ENCODE data around the gene PHLDA2.

PHLDA2 gene

DNA sequence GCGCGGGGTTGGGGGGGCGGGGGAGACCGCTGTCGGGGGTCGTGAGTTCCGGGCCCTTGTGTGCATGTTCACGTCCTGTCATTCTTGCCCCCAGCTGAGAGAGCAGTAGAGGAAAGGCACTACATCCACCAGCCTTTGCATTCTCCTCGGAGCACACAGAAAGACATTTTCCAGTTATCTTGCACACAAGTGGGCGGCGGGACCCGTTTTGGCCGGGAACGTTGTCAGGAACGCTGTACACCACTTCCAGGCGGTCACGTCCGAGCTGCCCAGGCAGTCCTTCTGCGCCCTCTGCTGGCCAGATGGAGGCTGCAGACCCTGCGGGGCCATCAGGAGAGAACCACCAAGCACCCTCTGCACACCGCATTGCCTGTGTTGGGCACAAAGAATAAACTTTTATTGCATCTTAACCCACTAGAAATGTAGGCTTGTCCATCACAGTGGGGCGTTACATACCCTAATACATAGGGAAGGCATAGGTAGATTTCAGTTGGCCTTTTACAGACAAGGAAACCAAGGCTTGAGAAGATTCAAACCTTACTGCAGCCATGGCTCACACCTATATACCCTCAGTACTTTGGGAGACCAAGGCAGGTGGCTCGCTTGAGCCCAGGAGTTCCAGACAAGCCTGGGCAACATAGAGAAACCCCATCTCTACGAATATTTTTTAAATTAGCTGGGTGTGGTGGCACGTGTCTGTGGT is 40.8 kb downstream of the PHLDA2 start:
- DNase-seq, result peak; percentile 75 to 98 (median 94)
- intact Hi-C loops (cut with DNase I), result loop anchor here (1.0 to 10.0 kb wide), 2 partner anchors 184 to 355 kb away; no protein-coding TSS in a partner anchor

DNA sequence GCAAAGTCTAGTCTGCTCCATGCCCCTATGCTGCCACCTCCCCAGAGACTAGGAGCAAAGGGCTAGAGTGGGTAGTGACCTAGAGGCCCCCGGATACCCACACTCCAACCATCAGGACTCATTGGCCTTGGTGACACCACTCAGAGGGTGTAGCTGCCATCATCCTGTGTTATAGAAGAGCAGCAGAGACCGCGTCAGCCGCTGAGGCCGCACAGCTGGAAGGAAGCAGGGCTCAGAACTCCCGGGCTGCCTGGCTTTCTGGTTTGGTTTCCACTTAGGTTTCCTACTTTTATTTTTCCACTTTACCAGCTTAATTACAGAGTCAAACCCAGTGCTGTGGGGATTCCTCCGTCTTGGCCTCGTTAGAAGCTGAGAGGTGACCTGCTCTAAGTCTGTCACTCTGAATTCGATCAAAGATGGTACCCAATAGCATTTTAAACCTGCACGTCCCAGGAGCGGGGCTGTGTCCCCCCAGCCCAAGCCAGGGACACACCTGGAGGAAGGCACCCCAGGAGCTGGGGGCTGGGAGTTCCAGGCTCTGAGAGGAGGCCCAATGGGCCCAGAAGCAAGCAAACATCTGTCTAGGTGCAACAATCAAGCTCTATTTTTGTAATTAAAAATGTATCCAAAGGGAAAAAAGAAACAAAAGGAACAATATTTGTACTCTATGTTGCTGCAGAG is 41.6 kb downstream of the PHLDA2 start:
- intact Hi-C loops (cut with DNase I), result loop anchor here (1.0 to 10.0 kb wide), 2 partner anchors 183 to 354 kb away; no protein-coding TSS in a partner anchor
- peak in 2 of 42 donors; percentile 45 to 63 for DNase-seq

DNA sequence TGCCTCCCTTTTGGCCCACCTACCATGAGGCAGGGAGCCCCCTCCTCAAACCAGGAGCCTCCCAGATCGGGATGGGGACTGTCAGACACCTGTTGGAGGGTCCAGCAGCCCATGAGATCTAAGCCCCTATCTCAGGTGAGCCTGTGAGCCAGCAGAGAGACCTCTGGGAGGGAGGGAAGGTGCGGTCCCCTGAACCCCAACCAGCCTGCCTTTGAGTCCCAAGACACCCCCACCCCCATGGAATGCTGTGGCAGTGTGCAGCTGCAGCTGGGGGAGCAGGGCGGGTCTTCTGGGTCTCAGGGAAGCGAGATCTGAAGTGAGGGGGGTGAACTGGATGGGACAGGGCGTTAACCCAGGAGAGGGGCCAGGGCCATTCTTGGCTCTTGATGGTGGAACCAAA is 42.3 kb downstream of the PHLDA2 start:
- DNase-seq, result no peak
- intact Hi-C loops (cut with DNase I), result loop anchor here (10.0 kb wide), 1 partner anchor 182 kb away; no protein-coding TSS in a partner anchor

- peak in 33 of 42 donors; percentile 27 to 82 (median 57) for DNase-seq
- intact Hi-C loops (cut with DNase I), result loop anchor here (10.0 kb wide), 1 partner anchor 182 kb away; no protein-coding TSS in a partner anchor
Measured at GRCh38 chr11:2886191-2886894, 42.9 kb downstream of the PHLDA2 start.

DNA sequence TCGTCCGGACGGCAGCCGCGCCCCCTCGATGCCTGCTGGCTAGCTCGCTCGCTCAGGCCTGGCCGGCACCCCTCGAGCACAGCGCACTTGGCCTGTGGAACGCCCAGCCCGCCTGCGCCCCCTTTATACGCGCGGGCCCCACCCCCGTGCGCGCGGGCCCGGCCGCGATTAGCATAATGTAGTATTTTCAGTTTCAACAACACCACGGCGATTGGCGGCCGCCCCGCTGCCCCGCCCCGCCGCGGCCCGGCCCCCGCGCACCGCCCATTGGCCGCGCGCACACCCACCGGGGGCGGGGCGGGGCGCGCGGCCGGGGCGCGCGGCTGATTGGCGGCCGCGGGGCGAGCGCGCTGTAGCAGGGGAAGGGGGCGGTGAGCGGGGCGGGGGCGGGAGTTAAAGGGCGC is 43.5 kb downstream of the PHLDA2 start, which contains the start of gene CDKN1C:
Gene CDKN1C, minus strand, starts transcription at position 98 of the 404 bp plus-strand sequence. CDS start 319 bp downstream, outside the sequence.
- intact Hi-C loops (cut with DNase I), result loop anchor here (10.0 kb wide), 1 partner anchor 181 kb away; no protein-coding TSS in a partner anchor
- DNase-seq, result peak; percentile 81 to 96 (median 92)

- intact Hi-C loops (cut with DNase I), result loop anchor here (10.0 kb wide), 1 partner anchor 180 kb away; no protein-coding TSS in a partner anchor
- DNase-seq, result peak in 38 of 42 donors; percentile 26 to 88 (median 76)
Measured at GRCh38 chr11:2885017-2885677, 44.1 kb downstream of the PHLDA2 start.

GRCh38 chr11:2883979-2884815 is 45.0 kb downstream of the PHLDA2 start:
- intact Hi-C loops (cut with DNase I), result loop anchor here (10.0 kb wide), 1 partner anchor 179 kb away; no protein-coding TSS in a partner anchor
- DNase-seq, result peak in 30 of 42 donors; percentile 19 to 80 (median 60)

DNA sequence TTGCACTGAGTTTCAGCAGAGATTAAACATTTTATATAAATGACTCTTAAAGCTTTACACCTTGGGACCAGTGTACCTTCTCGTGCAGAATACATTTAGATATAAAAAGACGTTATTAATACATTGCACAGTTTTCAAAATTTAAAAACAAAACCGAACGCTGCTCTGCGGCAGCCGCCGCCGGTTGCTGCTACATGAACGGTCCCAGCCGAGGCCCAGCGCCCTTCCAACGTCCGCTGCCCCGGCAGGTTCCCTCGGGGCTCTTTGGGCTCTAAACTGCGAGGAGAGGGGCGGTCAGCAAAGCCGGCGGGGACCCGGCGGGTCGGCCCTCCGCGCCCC is 45.6 kb downstream of the PHLDA2 start:
- peak in 1 of 42 donors; percentile 54 for DNase-seq
- intact Hi-C loops (cut with DNase I), result loop anchor here (10.0 kb wide), 1 partner anchor 179 kb away; no protein-coding TSS in a partner anchor

GRCh38 chr11:2882396-2883110 is 46.7 kb downstream of the PHLDA2 start:
- no peak for DNase-seq
- intact Hi-C loops (cut with DNase I), result loop anchor here (10.0 kb wide), 1 partner anchor 178 kb away; no protein-coding TSS in a partner anchor

GRCh38 chr11:2881981-2882375 is 47.2 kb downstream of the PHLDA2 start:
- intact Hi-C loops (cut with DNase I), result loop anchor here (10.0 kb wide), 1 partner anchor 177 kb away; no protein-coding TSS in a partner anchor
- no peak for DNase-seq

- intact Hi-C loops (cut with DNase I), result loop anchor here (10.0 kb wide), 1 partner anchor 177 kb away; no protein-coding TSS in a partner anchor
- no peak for DNase-seq
Measured at GRCh38 chr11:2881076-2881980, 47.9 kb downstream of the PHLDA2 start.

- intact Hi-C loops (cut with DNase I), result loop anchor here (10.0 kb wide), 1 partner anchor 176 kb away; no protein-coding TSS in a partner anchor
- DNase-seq, result no peak
Measured at GRCh38 chr11:2880646-2881045, 48.6 kb downstream of the PHLDA2 start.

DNA sequence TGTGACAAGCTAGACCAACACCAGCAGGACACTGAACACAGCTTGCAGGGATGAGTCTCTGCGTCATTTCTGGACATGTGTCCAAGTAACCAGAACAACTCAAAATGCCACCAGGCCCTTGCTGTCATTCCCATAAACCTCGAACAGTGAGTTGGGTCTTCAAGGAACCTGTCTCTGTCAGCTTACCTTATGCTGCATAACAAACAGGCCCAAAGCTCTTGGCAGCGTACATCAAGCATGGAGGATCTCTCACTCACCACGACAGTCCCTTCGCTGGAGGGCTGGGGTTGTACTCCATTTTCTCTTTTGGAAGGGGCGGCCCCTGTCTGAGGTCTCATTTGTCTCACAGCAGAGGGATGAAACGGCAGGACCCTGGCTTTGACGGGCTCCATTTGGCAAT is 50.4 kb downstream of the PHLDA2 start:
- no peak for DNase-seq
- intact Hi-C loops (cut with DNase I), result no loop called here
